BE2C (cell line): ENCODE measurements around the gene SASH1.

Source experiments
- DNase-seq: peaks from one replicate; pipeline ENCODE4 v3.0.0-alpha.2; 2020
- H3K27me3 ChIP-seq: fragments of 250-450 bp; sonication (Bioruptor Pico); 2 replicates; pipeline ENCODE4 v1.5.1; 2020; ENCODE audit warnings: mild to moderate bottlenecking
- H3K36me3 ChIP-seq: fragments of 250-450 bp; sonication (Bioruptor Pico); 2 replicates; pipeline ENCODE4 v1.5.1; 2020; ENCODE audit warnings: mild to moderate bottlenecking
- H3K4me1 ChIP-seq: fragments of 250-450 bp; sonication (Bioruptor Pico); 2 replicates; pipeline ENCODE4 v1.5.1; 2020
- H3K4me3 ChIP-seq: 2 replicates; pipeline ENCODE4 v1.5.1; 2011; ENCODE audit warnings: low read depth, low read length
- H3K9me3 ChIP-seq: fragments of 250-450 bp; sonication (Bioruptor Pico); 2 replicates; pipeline ENCODE4 v1.5.1; 2020
- CTCF ChIP-seq: IDR thresholded peaks from 2 replicates; pipeline ENCODE4 v1.5.1; 2012; ENCODE audit warnings: mild to moderate bottlenecking, low read depth, low read length

The SASH1 gene

GRCh38 chr6:148407372-148407771 lies 64.7 kb downstream of the SASH1 start:
- Histone ChIP-seq H3K4me1 (no peaks in the 10 kb centered on the region), H3K4me3 (no peak overlapping the region), H3K36me3 (no peaks in the 10 kb centered on the region), H3K9me3 (no peaks in the 10 kb centered on the region), H3K27me3 (no peaks in the 10 kb centered on the region)
- no peak for TF ChIP-seq CTCF
- no peak for DNase-seq

GRCh38 chr6:148413321-148414091 lies 70.9 kb downstream of the SASH1 start:
- Histone ChIP-seq H3K4me1 (no peaks in the 10 kb centered on the region), H3K4me3 (no peak overlapping the region), H3K27me3 (no peaks in the 10 kb centered on the region; the same call in 1 of the 2 replicates), H3K9me3 (no peaks in the 10 kb centered on the region), H3K36me3 (no peaks in the 10 kb centered on the region)
- no peak for DNase-seq
- TF ChIP-seq CTCF: no peak

GRCh38 chr6:148414092-148414489 lies 71.5 kb downstream of the SASH1 start:
- no peaks in the 10 kb centered on the region for H3K4me1 ChIP-seq
- H3K36me3 ChIP-seq: no peaks in the 10 kb centered on the region
- no peak for TF ChIP-seq CTCF
- no peaks in the 10 kb centered on the region; the same call in 1 of the 2 replicates for H3K27me3 ChIP-seq
- H3K4me3 ChIP-seq: no peak overlapping the region
- no peak for DNase-seq
- no peaks in the 10 kb centered on the region for H3K9me3 ChIP-seq

GRCh38 chr6:148414836-148415235 lies 72.2 kb downstream of the SASH1 start:
- TF ChIP-seq CTCF: no peak
- no peak for DNase-seq
- H3K36me3 ChIP-seq: no peaks in the 10 kb centered on the region

GRCh38 chr6:148415511-148416260 lies 73.0 kb downstream of the SASH1 start:
- H3K4me1 ChIP-seq: no peaks in the 10 kb centered on the region
- H3K4me3 ChIP-seq: no peak overlapping the region
- no peak for TF ChIP-seq CTCF
- no peaks in the 10 kb centered on the region for H3K9me3 ChIP-seq
- no peaks in the 10 kb centered on the region; the same call in 1 of the 2 replicates for H3K27me3 ChIP-seq
- no peak for DNase-seq
- no peaks in the 10 kb centered on the region for H3K36me3 ChIP-seq

More at GRCh38 chr6:148414836-148415235, 72.2 kb downstream of the SASH1 start:
- no peaks in the 10 kb centered on the region for H3K4me1 ChIP-seq
- H3K27me3 ChIP-seq: no peaks in the 10 kb centered on the region; the same call in 1 of the 2 replicates
- H3K9me3 ChIP-seq: no peaks in the 10 kb centered on the region
- H3K4me3 ChIP-seq: no peak overlapping the region
